HEK293 (cell line): ENCODE measurements around the gene TFPI.

Source experiments
- CTCF ChIA-PET: fragments of 350-600 bp; formaldehyde crosslinking; extraction: SDS; loops from one replicate; lab custom pipeline; 2021; ENCODE audit warnings: antibody characterized with exemption; lab: Yijun Ruan, JAX
- POLR2A ChIA-PET: fragments of 300-600 bp; formaldehyde crosslinking; extraction: SDS; loops from one replicate; lab custom pipeline; 2020; ENCODE audit warnings: antibody characterized with exemption, inconsistent platforms; lab: Yijun Ruan, JAX
- H3K27ac ChIP-seq: fragments of 200-500 bp; sonication (Bioruptor generic); 2 replicates; pipeline ENCODE4 v1.5.1; 2014; ENCODE audit warnings: low read depth, low read length, control low read depth, inconsistent platforms; ENCODE audit errors: extremely low read depth
- H3K36me3 ChIP-seq, 2 experiments: fragments of 200-500 bp in 1 of 2; sonication (Bioruptor generic) in 1 of 2; 1 replicate in 1 of 2; 2 replicates in 1 of 2; pipeline ENCODE4 v1.5.1; 2014 to 2017; ENCODE audit warnings: inconsistent platforms in 2 of 2, low read length in 2 of 2; ENCODE audit not compliant: control insufficient read depth in 2 of 2, insufficient read depth in 1 of 2
- H3K4me1 ChIP-seq: fragments of 200-500 bp; sonication (Bioruptor generic); 2 replicates; pipeline ENCODE4 v1.5.1; 2014; ENCODE audit warnings: mild to moderate bottlenecking, low read length, inconsistent platforms; ENCODE audit not compliant: control insufficient read depth, insufficient read depth
- H3K4me3 ChIP-seq: 2 replicates; pipeline ENCODE4 v1.5.1; 2011; ENCODE audit warnings: low read depth, mild to moderate bottlenecking, control low read depth, low read length, moderate library complexity
- H3K9me3 ChIP-seq: fragments of 200-500 bp; sonication (Bioruptor generic); 2 replicates; pipeline ENCODE4 v1.5.1; 2014; ENCODE audit warnings: low read depth, low read length, inconsistent platforms; ENCODE audit not compliant: control insufficient read depth, insufficient read depth
- HIC1 ChIP-seq: fragments of 450-650 bp; formaldehyde crosslinking; IDR thresholded peaks from 2 replicates; pipeline ENCODE4 v1.5.1; 2016; ENCODE audit warnings: missing biosample characterization, missing genetic modification characterization
- KLF10 ChIP-seq: fragments of 450-650 bp; IDR thresholded peaks from 2 replicates; pipeline ENCODE4 v1.5.1; 2018; ENCODE audit warnings: missing biosample characterization, mild to moderate bottlenecking, missing genetic modification characterization
- KLF16 ChIP-seq: fragments of 450-650 bp; formaldehyde crosslinking; IDR thresholded peaks from 2 replicates; pipeline ENCODE4 v1.5.1; 2017; ENCODE audit warnings: missing biosample characterization, missing genetic modification characterization
- KLF7 ChIP-seq: fragments of 450-650 bp; formaldehyde crosslinking; IDR thresholded peaks from 2 replicates; pipeline ENCODE4 v1.5.1; 2016; ENCODE audit warnings: missing biosample characterization, missing genetic modification characterization, borderline replicate concordance
- OSR2 ChIP-seq: fragments of 450-650 bp; formaldehyde crosslinking; IDR thresholded peaks from 2 replicates; pipeline ENCODE4 v1.5.1; 2016; ENCODE audit warnings: missing biosample characterization, missing genetic modification characterization
- PRDM6 ChIP-seq: fragments of 450-650 bp; formaldehyde crosslinking; IDR thresholded peaks from 2 replicates; pipeline ENCODE4 v1.5.1; 2017; ENCODE audit warnings: missing biosample characterization, missing genetic modification characterization
- TSHZ1 ChIP-seq: fragments of 450-650 bp; formaldehyde crosslinking; IDR thresholded peaks from 2 replicates; pipeline ENCODE4 v1.5.1; 2016; ENCODE audit warnings: missing biosample characterization, missing genetic modification characterization, borderline replicate concordance
- ZBTB11 ChIP-seq: fragments of 450-650 bp; formaldehyde crosslinking; conservative IDR thresholded peaks from 2 replicates; pipeline ENCODE4 v1.5.1; 2016; ENCODE audit warnings: low read depth, missing biosample characterization, missing genetic modification characterization
- ZEB2 ChIP-seq: fragments of 450-650 bp; formaldehyde crosslinking; IDR thresholded peaks from 2 replicates; pipeline ENCODE4 v1.5.1; 2016; ENCODE audit warnings: missing biosample characterization, missing genetic modification characterization
- ZFHX2 ChIP-seq: fragments of 450-650 bp; formaldehyde crosslinking; conservative IDR thresholded peaks from 2 replicates; pipeline ENCODE4 v1.5.1; 2016; ENCODE audit warnings: missing biosample characterization, missing genetic modification characterization
- ZNF148 ChIP-seq: fragments of 450-650 bp; formaldehyde crosslinking; IDR thresholded peaks from 2 replicates; pipeline ENCODE4 v1.5.0; 2017; ENCODE audit warnings: missing biosample characterization, missing genetic modification characterization, borderline replicate concordance
- ZNF23 ChIP-seq: fragments of 450-650 bp; formaldehyde crosslinking; IDR thresholded peaks from 2 replicates; pipeline ENCODE4 v1.5.1; 2016; ENCODE audit warnings: missing biosample characterization, missing genetic modification characterization, borderline replicate concordance
- ZNF362 ChIP-seq: fragments of 450-650 bp; formaldehyde crosslinking; IDR thresholded peaks from 2 replicates; pipeline ENCODE4 v1.5.1; 2016; ENCODE audit warnings: missing biosample characterization, missing genetic modification characterization
- ZNF433 ChIP-seq: fragments of 450-650 bp; formaldehyde crosslinking; IDR thresholded peaks from 2 replicates; pipeline ENCODE4 v1.5.1; 2016; ENCODE audit warnings: missing biosample characterization, missing genetic modification characterization, low read depth
- ZNF449 ChIP-seq: fragments of 450-650 bp; formaldehyde crosslinking; IDR thresholded peaks from 2 replicates; pipeline ENCODE4 v1.5.1; 2017; ENCODE audit warnings: missing biosample characterization, mild to moderate bottlenecking, missing genetic modification characterization, moderate library complexity
- ZNF571 ChIP-seq: fragments of 450-650 bp; formaldehyde crosslinking; IDR thresholded peaks from 2 replicates; pipeline ENCODE4 v1.5.0; 2017; ENCODE audit warnings: missing biosample characterization, missing genetic modification characterization
- ZNF596 ChIP-seq: fragments of 450-650 bp; IDR thresholded peaks from 2 replicates; pipeline ENCODE4 v1.5.0; 2018; ENCODE audit warnings: missing biosample characterization, mild to moderate bottlenecking, missing genetic modification characterization, moderate library complexity
- ZNF610 ChIP-seq: fragments of 450-650 bp; formaldehyde crosslinking; IDR thresholded peaks from 2 replicates; pipeline ENCODE4 v1.5.1; 2016; ENCODE audit warnings: missing biosample characterization, missing genetic modification characterization, borderline replicate concordance
- ZNF670 ChIP-seq: fragments of 450-650 bp; formaldehyde crosslinking; IDR thresholded peaks from 2 replicates; pipeline ENCODE4 v1.5.1; 2016; ENCODE audit warnings: missing biosample characterization, missing genetic modification characterization, low read depth
- ZNF785 ChIP-seq: fragments of 450-650 bp; formaldehyde crosslinking; IDR thresholded peaks from 2 replicates; pipeline ENCODE4 v1.5.1; 2016; ENCODE audit warnings: missing biosample characterization, missing genetic modification characterization

The TFPI gene

GRCh38 chr2:187435078-187435477 lies 119.2 kb downstream of the TFPI start (continued):
- TF ChIP-seq TSHZ1 (tag by site-specific recombination) (no peak), KLF7 (no peak), KLF16 (tag by site-specific recombination) (no peak), ZBTB11 (tag by site-specific recombination) (no peak), PRDM6 (no peak), ZNF433 (tag by site-specific recombination) (no peak), ZNF785 (tag by site-specific recombination) (no peak), ZEB2 (no peak)
- TF ChIP-seq, all 188 proteins: peak for 0

GRCh38 chr2:187434342-187434785 lies 119.9 kb downstream of the TFPI start:
- ChIA-PET POLR2A (no interaction called here), CTCF (no interaction called here)
- Histone ChIP-seq H3K27ac (no peak overlapping the region), H3K4me3 (no peak overlapping the region), H3K9me3 (no peaks in the 10 kb centered on the region), H3K4me1 (no peaks in the 10 kb centered on the region), H3K36me3 (no peaks in the 10 kb centered on the region)
- no peak for TF ChIP-seq OSR2
- no peak for TF ChIP-seq ZNF670 (tag by site-specific recombination)
- TF ChIP-seq HIC1 (tag by site-specific recombination): no peak
- no peak for TF ChIP-seq ZNF449
- no peak for TF ChIP-seq ZNF610
- TF ChIP-seq ZFHX2 (tag by site-specific recombination): no peak
- TF ChIP-seq ZNF571 (tag by site-specific recombination): no peak
- no peak for TF ChIP-seq KLF10 (tag by site-specific recombination)
- TF ChIP-seq ZNF23 (tag by site-specific recombination): no peak
- no peak for TF ChIP-seq ZNF596 (tag by site-specific recombination)
- TF ChIP-seq ZNF148 (tag by site-specific recombination): no peak
- no peak for TF ChIP-seq ZNF362 (tag by site-specific recombination)
